AG09319 (cell line): Measurements from ENCODE around the gene ADAM23.

Experiments
- DNase-seq: peaks from one replicate; pipeline ENCODE4 v3.0.0-alpha.2; 2010; ENCODE audit warnings: low read depth; ENCODE audit errors: extremely low read depth
- CTCF ChIP-seq: IDR thresholded peaks from 2 replicates; pipeline ENCODE4 v1.5.1; 2011; ENCODE audit warnings: low read depth, mild to moderate bottlenecking, inconsistent platforms, low read length, moderate library complexity

The ADAM23 gene

GRCh38 chr2:206521612-206522011 lies 78.3 kb downstream of the ADAM23 start:
- DNase-seq, result no peak
- TF ChIP-seq CTCF, result no peak

- DNase-seq, result no peak
- TF ChIP-seq CTCF, result no peak
Measured at GRCh38 chr2:206526416-206526815, 83.1 kb downstream of the ADAM23 start.

GRCh38 chr2:206527153-206527552 lies 83.8 kb downstream of the ADAM23 start:
- DNase-seq, result no peak

GRCh38 chr2:206530727-206531126 lies 87.4 kb downstream of the ADAM23 start:
- no peak for DNase-seq
- no peak for TF ChIP-seq CTCF

More at GRCh38 chr2:206527153-206527552, 83.8 kb downstream of the ADAM23 start:
- TF ChIP-seq CTCF, result no peak

- DNase-seq, result no peak
- TF ChIP-seq CTCF, result no peak
Measured at GRCh38 chr2:206531996-206532543, 88.7 kb downstream of the ADAM23 start.

- no peak for TF ChIP-seq CTCF
- no peak for DNase-seq
Measured at GRCh38 chr2:206533977-206534376, 90.6 kb downstream of the ADAM23 start.

- no peak for DNase-seq
- no peak for TF ChIP-seq CTCF
Measured at GRCh38 chr2:206535260-206535986, 92.1 kb downstream of the ADAM23 start.
